Mesenteric fat pad (tissue), 1 donor: Measurements from ENCODE around the gene ESRRB. TPM values are rescaled to one million over a fixed set of nuclear protein-coding genes. Genes with fewer than 3 reads are reported as not detected.

Experiments
- DNase-seq: peaks from one replicate; pipeline ENCODE4 v3.0.0-alpha.2; 2020; ENCODE audit warnings: low spot score
- total RNA-seq: library from RNA; stranded (reverse); fragmentation: NEBNext Ultra II Directional; extraction: Animal tissue kit (Norgen Biotek cat#: 25700); gene quantifications from one replicate; pipeline ENCODE4 v1.2.1, GENCODE V29; 2021
- donor health status: DM: yes; HTN: yes; CAD: no.

ESRRB gene
- total RNA-seq, 1 donor from 2014 or later: 0.22 TPM

DNA sequence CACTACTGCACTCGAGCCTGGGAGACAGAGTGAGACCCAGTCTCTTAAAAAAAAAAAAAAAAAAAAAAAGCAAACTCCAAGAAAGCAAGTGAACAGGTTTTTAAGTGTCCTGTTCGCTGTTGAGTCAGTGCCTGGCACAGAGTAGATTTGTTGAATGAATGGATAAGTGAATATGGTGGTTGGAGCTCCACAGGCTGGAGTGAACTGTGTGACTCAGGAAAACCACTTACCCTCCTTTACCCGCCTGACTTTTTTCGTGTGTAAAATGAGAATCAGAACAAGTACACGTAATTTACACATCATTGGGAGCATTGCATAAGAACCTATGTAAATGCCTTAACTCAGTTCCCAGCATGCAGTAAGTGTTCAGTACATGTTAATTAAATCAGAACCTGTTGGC, 24.0 kb upstream of the ESRRB start:
- DNase-seq: no peak

DNA sequence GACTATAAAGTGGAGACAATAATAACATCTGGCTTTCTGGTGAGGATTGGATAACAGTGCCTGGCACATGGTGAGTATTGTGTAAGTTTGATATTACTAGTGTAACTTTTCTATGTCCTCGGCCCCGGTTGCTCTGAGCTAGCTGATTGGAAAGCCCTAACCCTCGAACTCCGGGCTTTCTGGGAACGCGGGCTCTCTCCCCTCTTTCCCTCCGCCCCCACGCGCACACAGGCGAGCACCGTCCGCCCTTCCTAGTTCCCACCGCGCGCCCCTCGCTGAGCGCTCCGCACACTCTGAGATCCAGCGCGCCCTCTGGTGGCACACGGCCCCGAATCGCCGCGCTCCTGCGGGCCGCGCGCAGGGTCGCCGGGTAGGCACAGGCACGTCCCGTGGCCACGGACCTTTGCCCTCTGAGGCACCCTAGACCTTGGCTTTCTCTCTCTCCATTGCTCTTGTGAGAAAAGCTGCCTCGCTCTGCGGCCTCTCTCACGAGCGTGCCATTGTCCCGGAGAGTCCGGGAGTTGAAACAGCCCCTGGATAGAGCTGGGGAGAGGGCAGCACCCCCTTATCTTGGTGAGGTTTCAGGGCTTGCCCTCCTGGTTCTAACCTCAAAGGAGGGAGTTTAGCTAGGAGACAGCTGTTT, 23.2 kb upstream of the ESRRB start:
- DNase-seq: no peak

DNA sequence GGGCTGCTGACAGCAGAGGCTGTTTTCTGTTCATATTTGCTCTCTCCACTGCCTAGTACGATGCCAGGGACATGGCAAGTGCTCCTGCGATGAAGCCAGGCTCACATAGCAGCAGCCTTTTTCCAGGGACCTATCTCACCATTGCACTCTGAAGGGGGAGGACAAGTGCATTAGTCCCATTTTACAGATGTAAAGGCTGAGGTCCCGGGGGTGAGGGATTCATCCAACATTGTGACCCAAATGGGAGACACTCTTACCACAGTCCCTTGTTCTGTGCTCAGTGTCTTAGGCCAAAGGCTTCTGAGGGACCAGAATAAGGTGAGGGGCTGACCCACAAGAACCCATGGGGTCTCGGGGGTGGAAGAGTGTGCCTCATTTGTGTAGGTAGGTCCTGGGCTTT, 21.6 kb upstream of the ESRRB start:
- DNase-seq: no peak

GRCh38 chr14:76355771-76356170, 20.2 kb upstream of the ESRRB start:
- DNase-seq: no peak

DNA sequence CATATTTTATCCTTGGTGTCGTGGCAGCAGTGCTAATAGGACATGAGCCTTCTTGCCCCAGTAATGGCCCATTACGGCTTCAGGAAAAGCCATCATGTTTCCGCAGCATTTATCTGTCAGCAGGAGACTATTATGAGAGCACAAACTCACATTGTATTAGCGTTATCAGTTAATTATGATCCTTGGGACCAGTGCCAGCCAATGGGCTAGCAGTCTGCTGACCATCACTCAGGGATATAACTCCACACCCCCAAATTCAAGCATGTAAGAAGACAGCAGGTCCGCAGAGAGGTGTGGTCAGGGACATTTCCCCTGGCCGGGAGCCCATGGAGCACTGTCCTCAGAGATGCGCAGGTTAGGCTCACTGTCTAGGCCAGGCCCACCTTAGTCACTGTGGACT, 4.9 kb upstream of the ESRRB start:
- DNase-seq: no peak

- no peak for DNase-seq
Measured at GRCh38 chr14:76373456-76373855, 2.5 kb upstream of the ESRRB start.

GRCh38 chr14:76375484-76375883, 453 bp upstream of the ESRRB start:
- DNase-seq: no peak

DNA sequence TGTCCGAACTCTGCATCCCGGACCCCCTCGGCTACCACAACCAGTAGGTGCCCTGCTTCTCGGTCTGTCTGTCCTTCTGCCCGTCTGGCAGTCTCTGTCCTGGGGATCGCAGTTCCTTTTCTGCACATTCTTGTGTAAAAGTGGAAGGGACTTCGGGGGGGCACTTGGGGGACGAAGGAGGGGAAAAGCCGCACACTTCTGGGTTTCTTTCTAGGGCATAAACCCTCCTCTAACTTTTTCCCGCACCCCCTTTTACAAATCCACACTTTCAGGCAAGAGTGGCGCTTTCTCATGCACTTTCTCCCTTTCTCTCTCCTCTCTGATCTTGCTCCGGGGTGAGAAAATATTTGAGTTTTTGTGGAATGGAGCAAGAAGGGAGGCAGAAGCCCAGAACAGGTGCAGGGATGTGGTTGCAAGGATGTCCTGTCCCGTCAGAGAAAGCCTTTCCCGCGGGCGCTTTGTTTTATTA, 506 bp downstream of the ESRRB start:
- no peak for DNase-seq

DNA sequence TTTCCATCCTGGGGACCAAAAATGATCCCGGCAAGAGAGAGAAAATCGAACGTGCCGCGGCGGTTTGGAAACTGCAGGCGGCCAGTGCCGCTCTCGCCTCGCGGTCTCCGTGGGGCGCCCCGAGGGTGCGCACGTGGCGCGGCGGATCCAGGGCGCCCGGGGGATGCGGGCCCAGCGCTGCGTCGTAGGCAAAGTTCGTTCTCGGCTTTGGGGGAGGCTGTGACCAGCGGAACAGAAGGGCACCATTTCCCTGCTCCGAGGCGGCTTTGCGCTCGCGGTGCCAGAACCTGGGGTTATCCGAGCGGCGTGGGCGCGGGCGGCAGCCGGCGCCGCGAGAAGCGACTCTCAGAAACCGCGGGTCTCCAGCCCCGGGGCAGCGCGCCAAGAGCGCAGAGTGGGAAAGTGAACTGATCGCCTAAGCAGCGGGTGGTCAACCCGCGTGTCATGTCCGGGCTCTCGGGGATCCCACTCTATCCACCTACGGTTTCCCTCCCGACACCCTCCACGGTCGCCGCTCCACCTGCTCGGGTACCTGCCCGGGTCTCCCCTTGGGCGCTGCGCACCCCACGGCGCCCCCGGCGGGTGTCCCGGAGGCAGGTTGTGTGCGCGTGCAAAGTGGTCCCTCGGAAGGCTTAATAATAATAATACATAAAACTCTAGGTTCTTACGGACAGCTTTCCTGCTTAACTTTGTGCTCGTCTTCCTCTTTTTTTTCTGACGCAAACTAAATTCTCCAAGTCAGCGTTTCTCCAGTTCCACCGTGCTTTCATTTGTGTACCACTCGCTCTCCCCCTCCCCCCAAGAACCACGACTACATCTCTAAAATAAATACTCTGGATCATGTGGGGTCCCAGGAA, 1.2 kb downstream of the ESRRB start:
- DNase-seq: no peak

- DNase-seq: no peak
Measured at GRCh38 chr14:76377735-76378074, 1.8 kb downstream of the ESRRB start.

- DNase-seq: no peak
Measured at GRCh38 chr14:76380991-76381390, 5.1 kb downstream of the ESRRB start.

GRCh38 chr14:76381817-76382494, 6.0 kb downstream of the ESRRB start:
- no peak for DNase-seq

DNA sequence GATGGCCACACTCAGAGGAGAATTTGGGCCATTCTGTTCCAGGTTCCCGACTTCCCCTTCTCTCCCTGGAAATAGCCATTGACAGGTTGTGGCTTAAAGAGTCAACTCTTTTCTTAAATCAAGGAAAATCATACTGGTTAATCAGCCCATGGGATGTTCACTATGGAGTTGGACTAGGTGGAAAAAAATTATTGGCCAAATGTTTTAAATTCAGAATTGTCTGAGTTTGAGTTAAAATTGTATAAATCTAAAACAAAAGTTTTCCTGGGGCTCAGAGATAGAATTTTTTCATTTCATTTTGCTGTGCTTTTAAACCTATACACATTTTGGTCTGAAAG, 6.5 kb downstream of the ESRRB start:
- no peak for DNase-seq

DNA sequence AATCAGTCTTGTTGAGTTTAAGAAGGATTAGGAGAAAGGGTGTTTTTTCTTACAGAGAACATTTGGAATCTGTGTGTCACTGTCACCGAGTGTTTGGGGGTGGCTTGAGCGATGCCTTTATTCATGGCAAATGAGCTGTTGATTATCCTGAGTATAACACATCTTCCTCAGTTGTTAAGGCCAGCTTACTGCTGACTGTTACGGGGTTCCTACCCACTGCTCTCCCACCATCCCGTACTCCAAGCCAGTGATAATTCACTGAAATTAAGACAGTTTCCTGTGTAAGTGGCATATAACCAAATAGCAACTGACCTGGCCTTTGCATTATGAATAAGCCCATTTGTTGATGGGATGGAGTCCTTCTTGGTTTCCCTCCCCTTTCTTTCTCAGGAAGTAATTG, 9.5 kb downstream of the ESRRB start:
- no peak for DNase-seq

DNA sequence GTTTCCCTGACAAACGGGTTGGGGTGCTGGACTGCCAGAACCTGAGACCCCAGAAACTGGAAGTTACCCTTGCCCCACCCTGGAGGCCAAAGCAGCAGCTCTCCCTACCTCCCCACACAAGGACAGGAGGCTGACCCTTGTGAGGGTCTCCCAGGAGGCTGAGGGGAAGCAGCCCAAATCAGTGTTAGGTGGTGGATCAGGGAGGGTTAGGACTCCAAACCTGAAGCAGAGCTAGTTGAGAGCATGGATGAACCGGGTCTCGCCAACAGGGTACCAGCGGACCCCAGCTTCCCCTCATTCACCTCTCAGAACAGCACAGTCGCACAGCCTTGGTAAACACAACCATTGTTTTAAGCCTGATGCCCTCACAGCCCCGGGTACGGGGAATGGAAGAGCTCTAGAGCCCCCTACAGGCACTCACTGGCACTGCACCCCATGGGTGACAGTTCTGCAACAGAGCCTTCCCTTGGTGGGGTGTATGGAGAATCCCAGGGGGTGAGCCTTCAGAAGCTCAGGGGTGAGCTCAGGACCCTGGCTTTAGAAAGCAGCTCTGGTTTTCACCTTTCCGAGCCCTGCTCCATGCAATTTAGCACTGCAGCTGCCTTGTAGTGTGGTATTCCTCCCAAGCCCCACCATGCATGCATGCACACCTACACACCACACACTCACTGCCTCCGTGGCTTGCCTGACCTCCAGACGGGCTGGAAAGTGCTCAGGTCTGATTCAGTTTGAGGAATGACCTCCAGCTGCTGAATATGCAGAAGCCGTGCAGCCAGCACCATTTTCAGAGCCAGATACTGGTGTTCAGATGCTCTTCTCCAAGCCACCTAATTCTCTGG, 11.2 kb downstream of the ESRRB start:
- DNase-seq: no peak

GRCh38 chr14:76389841-76390240, 13.9 kb downstream of the ESRRB start:
- DNase-seq: no peak

- DNase-seq: no peak
Measured at GRCh38 chr14:76390621-76391020, 14.7 kb downstream of the ESRRB start.

DNA sequence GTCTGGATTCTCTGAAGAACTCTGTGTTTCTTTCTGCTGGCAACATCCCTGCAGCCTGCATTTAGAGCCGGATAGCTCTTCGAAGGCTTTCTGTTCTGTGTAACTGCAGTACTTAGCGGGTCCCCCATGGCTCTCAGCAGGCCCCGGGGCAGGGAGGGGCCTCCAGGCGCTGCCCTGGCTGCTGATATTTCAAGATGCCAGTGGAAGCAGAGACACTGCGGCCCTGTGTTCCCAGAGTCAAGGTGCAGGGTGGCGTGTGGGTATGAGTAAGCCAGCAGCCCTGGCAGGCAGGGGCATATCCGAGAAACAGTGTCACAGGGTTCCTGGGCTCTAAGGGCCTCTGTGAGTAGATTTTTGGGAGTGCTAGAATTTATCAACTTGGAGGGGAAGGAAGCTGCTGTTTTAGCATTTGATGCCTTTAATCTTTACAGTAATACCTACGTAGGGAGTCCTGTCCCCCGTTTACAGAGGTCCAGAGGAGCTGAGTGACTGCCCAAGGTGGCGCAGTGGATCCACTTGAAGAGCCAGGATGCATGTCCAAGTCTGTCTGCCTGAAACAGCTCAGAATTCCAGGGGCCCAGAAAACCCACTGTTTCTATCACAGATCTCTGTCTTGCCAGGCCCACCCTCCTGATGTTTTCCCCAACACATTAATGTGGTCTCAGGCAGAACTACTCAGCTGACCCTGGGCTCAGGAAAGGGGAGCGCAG, 16.2 kb downstream of the ESRRB start:
- no peak for DNase-seq

DNA sequence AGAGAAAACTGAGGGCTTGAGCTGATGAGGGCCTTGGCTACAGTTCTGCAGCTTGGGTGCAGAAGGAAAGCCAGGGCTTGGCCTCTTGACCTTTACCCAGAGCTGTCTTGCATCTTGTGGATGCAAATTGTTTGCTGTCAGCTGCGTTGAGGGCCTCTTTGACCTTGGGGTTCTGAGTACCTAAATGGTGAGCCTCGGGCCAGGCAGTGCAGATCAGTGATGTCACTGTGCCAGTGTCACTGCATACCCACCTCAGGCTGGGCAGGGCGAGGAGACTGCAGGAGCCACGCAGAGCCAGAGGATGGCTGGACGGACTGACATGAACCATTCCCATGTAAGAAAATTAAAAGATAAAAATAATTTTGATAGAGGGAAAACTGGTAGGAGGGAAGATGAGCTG, 18.6 kb downstream of the ESRRB start:
- DNase-seq: no peak

DNA sequence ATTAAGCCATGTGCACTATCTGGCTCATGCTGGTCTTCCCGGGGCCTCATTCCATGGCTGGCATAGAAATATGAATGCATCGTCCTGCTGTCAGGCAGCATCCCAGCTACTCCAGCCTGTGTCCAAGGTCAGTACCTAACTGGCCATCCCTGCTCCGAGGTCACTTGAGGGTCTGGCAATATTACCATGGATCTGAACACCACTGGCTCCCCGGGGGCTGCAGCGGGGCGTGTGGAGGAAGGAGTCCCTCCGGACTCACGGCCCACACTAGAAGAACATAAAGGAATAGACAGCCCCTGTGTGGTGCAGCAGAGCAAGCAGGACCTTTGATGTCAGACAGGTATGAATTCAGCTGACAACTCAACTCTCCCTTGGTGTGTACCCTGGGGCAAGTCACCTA, 19.2 kb downstream of the ESRRB start:
- DNase-seq: no peak

GRCh38 chr14:76396714-76397187, 20.8 kb downstream of the ESRRB start:
- no peak for DNase-seq
